WERI-Rb-1 (cell line): Measurements from ENCODE around the gene ATAD2B.

Experiments used
- DNase-seq: peaks from one replicate; pipeline ENCODE4 v3.0.0-alpha.2; 2020
- H3K27ac ChIP-seq: fragments of 250-450 bp; sonication (Bioruptor Pico); 2 replicates; pipeline ENCODE4 v1.5.1; 2020; ENCODE audit warnings: mild to moderate bottlenecking, moderate library complexity
- H3K27me3 ChIP-seq: fragments of 250-450 bp; sonication (Bioruptor Pico); 2 replicates; pipeline ENCODE4 v1.5.1; 2021; ENCODE audit warnings: mild to moderate bottlenecking, low read depth, moderate library complexity; ENCODE audit not compliant: insufficient read depth, severe bottlenecking
- H3K36me3 ChIP-seq: fragments of 250-450 bp; sonication (Bioruptor Pico); 2 replicates; pipeline ENCODE4 v1.5.1; 2020; ENCODE audit warnings: mild to moderate bottlenecking, moderate library complexity
- H3K4me3 ChIP-seq: 2 replicates; pipeline ENCODE4 v1.5.1; 2011; ENCODE audit warnings: low read depth, mild to moderate bottlenecking, control low read depth, low read length
- H3K9me3 ChIP-seq: fragments of 250-450 bp; sonication (Bioruptor Pico); 2 replicates; pipeline ENCODE4 v1.5.1; 2021; ENCODE audit warnings: mild to moderate bottlenecking, moderate library complexity; ENCODE audit not compliant: severe bottlenecking
- TF ChIP-seq, protein P1 (sequence below): IDR thresholded peaks from 2 replicates; pipeline ENCODE4 v1.5.1; 2011; ENCODE audit warnings: low read depth, mild to moderate bottlenecking, control low read depth, inconsistent platforms, low read length

Gene ATAD2B

DNA sequence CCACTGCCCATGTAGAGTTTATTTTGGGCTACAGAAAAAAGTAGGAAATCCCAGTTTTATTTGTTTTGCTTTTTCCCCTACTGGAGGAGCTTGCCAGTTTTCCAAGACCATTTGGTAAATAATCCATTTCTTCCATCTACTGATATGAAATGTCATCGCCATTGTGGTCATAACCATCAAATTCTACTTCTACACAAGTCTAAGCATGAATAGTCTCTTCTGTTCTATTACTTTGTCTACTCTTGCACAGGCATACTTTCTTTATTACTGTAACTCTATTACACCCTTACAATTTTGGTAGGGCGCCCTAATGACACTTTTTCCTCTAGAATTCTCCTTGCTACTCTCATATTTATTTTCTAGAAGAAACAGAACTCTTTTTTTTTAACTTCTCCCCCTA, 120.7 kb downstream of the ATAD2B start:
- no peaks in the 10 kb centered on the region for H3K36me3 ChIP-seq
- no peaks in the 10 kb centered on the region for H3K27me3 ChIP-seq
- no peak overlapping the region for H3K4me3 ChIP-seq
- no peak for DNase-seq
- H3K27ac ChIP-seq = no peak overlapping the region
- TF ChIP-seq, protein P1, sequence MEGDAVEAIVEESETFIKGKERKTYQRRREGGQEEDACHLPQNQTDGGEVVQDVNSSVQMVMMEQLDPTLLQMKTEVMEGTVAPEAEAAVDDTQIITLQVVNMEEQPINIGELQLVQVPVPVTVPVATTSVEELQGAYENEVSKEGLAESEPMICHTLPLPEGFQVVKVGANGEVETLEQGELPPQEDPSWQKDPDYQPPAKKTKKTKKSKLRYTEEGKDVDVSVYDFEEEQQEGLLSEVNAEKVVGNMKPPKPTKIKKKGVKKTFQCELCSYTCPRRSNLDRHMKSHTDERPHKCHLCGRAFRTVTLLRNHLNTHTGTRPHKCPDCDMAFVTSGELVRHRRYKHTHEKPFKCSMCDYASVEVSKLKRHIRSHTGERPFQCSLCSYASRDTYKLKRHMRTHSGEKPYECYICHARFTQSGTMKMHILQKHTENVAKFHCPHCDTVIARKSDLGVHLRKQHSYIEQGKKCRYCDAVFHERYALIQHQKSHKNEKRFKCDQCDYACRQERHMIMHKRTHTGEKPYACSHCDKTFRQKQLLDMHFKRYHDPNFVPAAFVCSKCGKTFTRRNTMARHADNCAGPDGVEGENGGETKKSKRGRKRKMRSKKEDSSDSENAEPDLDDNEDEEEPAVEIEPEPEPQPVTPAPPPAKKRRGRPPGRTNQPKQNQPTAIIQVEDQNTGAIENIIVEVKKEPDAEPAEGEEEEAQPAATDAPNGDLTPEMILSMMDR = no peak
- H3K9me3 ChIP-seq = no peaks in the 10 kb centered on the region

DNA sequence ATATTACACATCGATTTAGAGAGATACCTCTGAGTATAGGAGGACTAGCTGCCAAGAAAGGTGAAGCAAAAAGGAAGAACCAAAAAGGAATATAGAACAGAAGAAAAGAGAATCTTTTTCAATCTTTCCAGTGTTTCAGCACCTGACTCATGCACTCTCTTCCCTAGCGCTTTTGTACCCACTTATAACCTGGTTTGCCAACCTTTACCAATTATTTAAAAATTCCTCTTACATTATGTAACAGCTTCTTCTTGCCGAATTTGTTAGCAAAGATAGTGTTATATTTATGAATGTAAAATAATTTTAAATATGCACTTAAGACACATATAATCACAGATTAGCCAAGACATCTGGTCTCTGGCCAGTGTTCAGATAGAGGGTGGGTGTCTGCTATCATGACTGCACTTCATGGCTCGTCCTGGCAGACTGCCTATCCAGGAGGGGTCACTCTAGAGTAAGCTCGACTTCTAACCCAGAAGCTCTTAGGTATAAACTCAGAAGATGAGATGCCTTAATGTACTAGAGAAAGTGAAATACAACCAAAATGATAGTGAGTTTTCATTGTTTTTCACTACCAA, 122.9 kb downstream of the ATAD2B start:
- Histone ChIP-seq H3K27me3 (no peaks in the 10 kb centered on the region), H3K36me3 (no peaks in the 10 kb centered on the region), H3K4me3 (no peak overlapping the region), H3K9me3 (no peaks in the 10 kb centered on the region), H3K27ac (no peak overlapping the region)
- peak; percentile 39 for DNase-seq
- TF ChIP-seq, protein P1 = peak; percentile 56; the same call in 1 of the 2 replicates

DNA sequence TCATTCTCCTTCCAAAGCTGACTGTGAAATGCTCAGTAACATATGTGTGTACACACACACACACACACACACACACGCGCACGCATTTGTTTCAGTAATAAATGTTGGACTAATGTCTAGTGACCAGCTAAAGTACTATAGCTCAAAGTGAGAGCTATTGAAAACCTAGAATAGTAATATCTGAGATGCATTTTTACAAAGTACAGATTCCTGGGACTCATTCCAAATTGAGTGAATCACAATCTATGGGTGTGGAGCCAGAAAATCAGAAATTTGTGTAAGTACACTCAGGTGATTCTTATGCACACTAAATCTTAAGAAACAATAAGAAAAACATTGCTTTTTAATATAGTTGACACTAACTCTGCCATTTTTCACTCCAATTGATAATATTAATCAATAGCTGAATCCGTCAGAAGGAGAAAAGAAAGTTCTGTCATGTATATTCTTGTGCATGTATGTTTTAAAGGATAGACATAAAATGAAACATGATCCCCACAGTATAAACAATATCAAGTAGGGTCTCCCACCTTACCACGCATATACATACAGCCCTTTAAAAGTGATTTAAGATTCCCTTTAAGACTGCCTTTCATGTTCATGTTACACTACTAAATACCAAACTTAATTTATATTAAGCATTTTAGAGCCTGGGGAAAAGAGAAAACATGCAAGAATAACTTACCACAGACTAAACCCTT, 123.5 kb downstream of the ATAD2B start:
- Histone ChIP-seq H3K4me3 (no peak overlapping the region), H3K27ac (no peak overlapping the region), H3K27me3 (no peaks in the 10 kb centered on the region), H3K9me3 (no peaks in the 10 kb centered on the region), H3K36me3 (no peaks in the 10 kb centered on the region)
- TF ChIP-seq, protein P1 = no peak
- no peak for DNase-seq

DNA sequence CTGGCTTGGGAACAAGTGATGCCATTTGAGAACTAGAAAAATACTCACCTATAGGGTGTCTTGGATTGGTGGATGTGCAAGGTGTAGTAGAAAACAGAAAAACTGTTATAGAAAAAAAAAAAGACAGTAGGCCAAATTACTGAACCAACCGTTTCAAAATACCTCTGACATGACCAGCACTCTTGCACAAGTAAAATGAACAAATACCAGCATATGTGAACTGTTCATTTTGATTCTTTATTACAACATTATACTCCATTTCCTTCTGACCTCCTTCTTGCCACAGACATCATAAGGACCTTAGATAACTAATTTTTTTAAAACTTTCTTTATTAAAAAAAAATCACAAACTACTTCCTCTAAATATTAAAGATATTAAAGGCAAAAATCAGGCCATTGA, 125.5 kb downstream of the ATAD2B start:
- Histone ChIP-seq H3K9me3 (no peaks in the 10 kb centered on the region), H3K27me3 (no peaks in the 10 kb centered on the region), H3K4me3 (no peak overlapping the region), H3K36me3 (no peaks in the 10 kb centered on the region; the same call in 1 of the 2 replicates), H3K27ac (no peak overlapping the region)
- TF ChIP-seq, protein P1 = no peak
- no peak for DNase-seq

DNA sequence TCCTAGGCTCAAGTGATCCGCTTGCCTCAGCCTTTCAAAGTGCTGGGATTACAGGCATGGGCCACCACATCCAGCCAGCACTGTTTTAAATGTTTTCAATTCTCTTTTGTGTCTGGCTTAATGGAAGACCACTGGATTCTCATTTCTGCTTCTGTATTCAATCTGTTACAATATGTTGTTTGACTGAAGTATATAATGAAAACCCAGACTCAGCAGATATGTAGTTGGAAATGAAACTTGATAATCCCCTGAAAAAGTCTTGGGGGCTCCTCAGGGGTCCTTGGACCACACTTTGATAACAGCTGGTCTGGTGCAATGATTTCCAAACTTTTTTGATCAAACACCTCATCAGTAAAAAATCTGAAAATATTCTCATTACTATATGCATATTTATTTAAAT, 132.7 kb downstream of the ATAD2B start:
- Histone ChIP-seq H3K27ac (no peak overlapping the region), H3K9me3 (no peaks in the 10 kb centered on the region), H3K27me3 (no peaks in the 10 kb centered on the region), H3K4me3 (no peak overlapping the region), H3K36me3 (no peaks in the 10 kb centered on the region; the same call in 1 of the 2 replicates)
- DNase-seq = no peak
- TF ChIP-seq, protein P1 = no peak
